Measurements from ENCODE around the gene OSBP.

DNA sequence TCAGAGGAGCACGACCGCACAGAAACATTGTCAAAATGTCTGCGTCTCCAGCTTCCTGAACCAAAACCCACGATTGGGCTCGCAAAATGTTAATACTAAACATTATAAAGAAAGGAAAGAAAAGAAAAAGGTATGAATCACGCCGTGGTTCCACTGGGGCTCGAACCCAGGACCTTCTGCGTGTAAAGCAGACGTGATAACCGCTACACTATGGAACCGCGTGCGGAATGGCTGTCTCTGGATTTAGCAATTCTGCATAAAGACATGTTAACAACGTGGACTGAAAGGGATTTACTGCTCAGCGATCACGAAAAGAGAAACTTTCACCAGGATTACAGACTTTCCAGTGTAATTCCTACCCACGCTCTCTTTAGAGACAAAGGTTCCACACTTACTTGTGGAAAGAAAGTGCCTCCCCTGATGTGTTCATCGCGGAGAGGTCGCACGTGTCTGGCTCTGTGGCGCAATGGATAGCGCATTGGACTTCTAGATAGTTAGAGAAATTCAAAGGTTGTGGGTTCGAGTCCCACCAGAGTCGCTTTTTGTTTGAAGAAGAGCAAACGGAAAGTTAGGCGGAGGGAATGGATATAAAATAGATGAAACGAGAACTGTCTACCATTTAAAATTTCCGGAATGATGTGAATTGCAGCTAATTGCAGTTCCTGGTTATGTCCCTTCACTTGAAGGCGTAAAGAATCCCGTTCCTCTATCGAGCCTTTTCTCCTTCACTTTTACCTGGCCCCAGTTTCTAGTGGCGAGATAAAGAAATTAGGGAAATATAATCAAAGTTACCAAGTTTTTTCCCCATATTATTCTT, 64.5 kb downstream of the OSBP start:
- TF ChIP-seq, protein P1, sequence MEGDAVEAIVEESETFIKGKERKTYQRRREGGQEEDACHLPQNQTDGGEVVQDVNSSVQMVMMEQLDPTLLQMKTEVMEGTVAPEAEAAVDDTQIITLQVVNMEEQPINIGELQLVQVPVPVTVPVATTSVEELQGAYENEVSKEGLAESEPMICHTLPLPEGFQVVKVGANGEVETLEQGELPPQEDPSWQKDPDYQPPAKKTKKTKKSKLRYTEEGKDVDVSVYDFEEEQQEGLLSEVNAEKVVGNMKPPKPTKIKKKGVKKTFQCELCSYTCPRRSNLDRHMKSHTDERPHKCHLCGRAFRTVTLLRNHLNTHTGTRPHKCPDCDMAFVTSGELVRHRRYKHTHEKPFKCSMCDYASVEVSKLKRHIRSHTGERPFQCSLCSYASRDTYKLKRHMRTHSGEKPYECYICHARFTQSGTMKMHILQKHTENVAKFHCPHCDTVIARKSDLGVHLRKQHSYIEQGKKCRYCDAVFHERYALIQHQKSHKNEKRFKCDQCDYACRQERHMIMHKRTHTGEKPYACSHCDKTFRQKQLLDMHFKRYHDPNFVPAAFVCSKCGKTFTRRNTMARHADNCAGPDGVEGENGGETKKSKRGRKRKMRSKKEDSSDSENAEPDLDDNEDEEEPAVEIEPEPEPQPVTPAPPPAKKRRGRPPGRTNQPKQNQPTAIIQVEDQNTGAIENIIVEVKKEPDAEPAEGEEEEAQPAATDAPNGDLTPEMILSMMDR (IDR thresholded peaks at IDR 0.05; ENCODE audit: low read depth, low read length), result no peak
- TF ChIP-seq EZH2phosphoT487 (IDR thresholded peaks at IDR 0.05; ENCODE audit: low read depth), result no peak

Data from OCI-LY3 (cell line).